Ascending aorta (tissue), 2 donors: ENCODE measurements around the gene WIPF1. TPM values are rescaled to one million over a fixed set of nuclear protein-coding genes. Genes with fewer than 3 reads are reported as not detected.

Source experiments
- DNase-seq, 2 donors: peaks; one replicate each; pipeline ENCODE4 v3.0.0-alpha.2; 2019; ENCODE audit warnings: low spot score in 2 of 2
- H3K27ac ChIP-seq, 2 donors: fragments of 200-600 bp; sonication (generic); one replicate each; pipeline ENCODE4 v1.5.1; 2016 to 2017; ENCODE audit warnings: mild to moderate bottlenecking in 1 of 2
- H3K27me3 ChIP-seq: fragments of 200-600 bp; sonication (generic); one replicate; pipeline ENCODE4 v1.5.1; 2017
- H3K36me3 ChIP-seq, 2 donors: fragments of 200-600 bp; sonication (generic); one replicate each; pipeline ENCODE4 v1.5.1; 2016
- H3K4me1 ChIP-seq, 2 donors: fragments of 200-600 bp; sonication (generic); one replicate each; pipeline ENCODE4 v1.5.1; 2016 to 2017; ENCODE audit warnings: mild to moderate bottlenecking in 1 of 2
- H3K4me3 ChIP-seq, 2 donors: fragments of 200-600 bp; sonication (generic); one replicate each; pipeline ENCODE4 v1.5.1; 2016 to 2017; ENCODE audit warnings: mild to moderate bottlenecking in 1 of 2
- H3K9me3 ChIP-seq, 2 donors: fragments of 200-600 bp; sonication (generic); one replicate each; pipeline ENCODE4 v1.5.1; 2016
- CTCF ChIP-seq, 3 experiments: fragments of 200-600 bp in 2 of 3; fragments of 450-650 bp in 1 of 3; sonication (generic) in 2 of 3; IDR thresholded peaks; one replicate each; pipeline ENCODE4 v1.5.1; 2016 to 2019; ENCODE audit warnings: antibody characterized with exemption in 3 of 3, mild to moderate bottlenecking in 1 of 3, moderate library complexity in 1 of 3
- intact Hi-C: fragments of 100-400 bp; cut with DNase I; formaldehyde crosslinking; loops from one replicate; pipeline ENCODE4 v1.15.1; 2023
- total RNA-seq: library from RNA; depleted of rRNA; stranded (reverse); fragments of >200 nt; gene quantifications from one replicate; pipeline ENCODE4 v1.1.0, GENCODE V29; 2016

Gene WIPF1
- total RNA-seq, 1 donor from 2014 or later, result 26.1 TPM

GRCh38 chr2:174593041-174593440, 4.6 kb downstream of the WIPF1 start:
- no peaks in the 10 kb centered on the region for H3K9me3 ChIP-seq
- no peaks in the 10 kb centered on the region for H3K27me3 ChIP-seq
- peak overlapping the region in 1 of 2 donors; percentile 9 for H3K4me3 ChIP-seq
- peak overlapping the region in 1 of 2 donors; percentile 50 for H3K27ac ChIP-seq
- TF ChIP-seq CTCF (IDR thresholded peaks at IDR 0.05), result no peak
- intact Hi-C loops, result no loop called here
- DNase-seq, result no peak
- H3K36me3 ChIP-seq, result no peaks in the 10 kb centered on the region
- H3K4me1 ChIP-seq, result peaks cover 6 to 84% of the 10 kb centered on the region in 2 donors

DNA sequence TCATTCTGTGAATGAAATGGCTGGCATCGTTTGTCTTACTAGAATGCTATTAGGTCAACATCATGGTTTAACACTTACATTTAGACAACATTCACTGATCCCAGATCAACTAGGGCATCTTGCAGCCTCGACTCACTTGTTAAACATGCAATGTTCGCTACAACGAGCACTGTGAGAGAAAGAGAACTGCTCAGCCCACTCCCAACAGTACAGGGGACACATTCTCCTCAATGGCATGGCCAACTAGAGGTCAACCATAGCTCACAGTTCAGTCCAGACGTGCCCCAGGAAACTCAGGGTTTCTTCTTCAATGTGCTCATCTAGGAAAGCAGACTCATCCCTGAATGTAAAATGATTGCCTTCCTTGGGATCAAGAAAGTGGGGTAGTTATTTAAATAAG, 5.9 kb downstream of the WIPF1 start:
- Histone ChIP-seq H3K9me3 (no peaks in the 10 kb centered on the region), H3K4me3 (peak overlapping the region in 1 of 2 donors; percentile 22), H3K36me3 (no peaks in the 10 kb centered on the region), H3K4me1 (peaks cover 11 to 82% of the 10 kb centered on the region in 2 donors), H3K27ac (peak overlapping the region; percentile 63 to 76), H3K27me3 (no peaks in the 10 kb centered on the region)
- no peak for DNase-seq
- TF ChIP-seq CTCF (IDR thresholded peaks at IDR 0.05), result no peak
- intact Hi-C loops, result no loop called here

DNA sequence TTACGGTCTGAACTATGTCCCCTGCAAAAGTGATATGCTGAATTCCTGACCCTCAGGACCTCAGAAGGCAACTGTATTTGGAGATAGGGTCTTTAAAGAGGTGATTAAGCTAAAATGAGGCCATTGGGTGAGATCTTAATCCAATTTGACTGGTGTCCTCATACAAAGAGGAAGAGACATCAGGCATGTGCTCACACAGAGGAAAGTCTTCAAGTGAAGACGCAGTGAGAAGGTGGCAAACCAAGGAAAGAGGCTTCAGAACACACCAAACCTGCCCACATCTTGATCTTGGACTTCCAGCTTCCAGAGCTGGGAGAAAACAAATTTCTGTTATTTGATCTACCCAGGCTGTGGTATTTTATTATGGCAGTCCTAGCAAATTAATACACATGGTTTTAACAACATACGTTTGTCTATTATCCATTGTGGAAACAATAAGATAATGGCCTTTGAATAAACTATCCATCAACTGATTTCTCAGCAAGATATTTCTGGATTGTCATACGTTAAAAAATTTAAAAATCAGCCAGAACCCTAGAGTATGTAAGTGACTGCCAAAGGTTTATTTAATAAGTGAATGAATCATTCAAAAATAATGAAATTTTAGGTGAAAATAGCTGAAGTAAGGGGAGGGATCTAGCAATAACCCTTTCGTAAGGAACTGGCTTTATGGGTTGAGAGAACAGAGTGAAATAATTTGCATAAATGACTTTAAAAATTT, 6.5 kb downstream of the WIPF1 start:
- intact Hi-C loops, result no loop called here
- H3K9me3 ChIP-seq, result no peaks in the 10 kb centered on the region
- peak overlapping the region; percentile 63 to 76 for H3K27ac ChIP-seq
- TF ChIP-seq CTCF (IDR thresholded peaks at IDR 0.05), result no peak
- peaks cover 10 to 81% of the 10 kb centered on the region in 2 donors for H3K4me1 ChIP-seq
- no peak for DNase-seq
- no peaks in the 10 kb centered on the region for H3K27me3 ChIP-seq
- H3K4me3 ChIP-seq, result no peak overlapping the region
- no peaks in the 10 kb centered on the region for H3K36me3 ChIP-seq

DNA sequence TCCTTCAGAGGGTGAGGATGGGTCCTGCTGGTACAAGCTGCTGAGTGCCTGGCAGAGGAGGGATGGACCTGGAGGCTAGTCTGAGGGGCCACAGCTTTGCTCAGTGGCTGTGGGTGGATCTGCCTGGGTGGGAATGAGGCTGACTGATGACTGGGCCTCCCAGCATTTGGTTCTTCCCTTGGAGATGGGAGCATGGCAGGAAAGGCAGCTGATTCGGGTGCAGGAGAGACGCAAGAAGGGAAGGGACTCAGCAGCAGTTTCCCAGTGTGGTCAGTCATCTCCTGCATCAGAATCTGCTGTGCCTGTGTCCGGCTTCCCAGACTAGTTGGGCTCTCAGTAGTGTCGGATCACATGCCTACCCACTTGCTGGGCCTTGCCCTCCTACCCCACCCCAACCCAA, 7.3 kb downstream of the WIPF1 start:
- Histone ChIP-seq H3K36me3 (no peaks in the 10 kb centered on the region), H3K27ac (peak overlapping the region; percentile 63 to 76), H3K4me3 (no peak overlapping the region), H3K4me1 (peaks cover 8 to 75% of the 10 kb centered on the region in 2 donors), H3K9me3 (no peaks in the 10 kb centered on the region), H3K27me3 (no peaks in the 10 kb centered on the region)
- no peak for DNase-seq
- intact Hi-C loops, result no loop called here
- TF ChIP-seq CTCF (IDR thresholded peaks at IDR 0.05), result no peak

GRCh38 chr2:174589334-174589733, 8.3 kb downstream of the WIPF1 start:
- TF ChIP-seq CTCF (IDR thresholded peaks at IDR 0.05), result no peak
- Histone ChIP-seq H3K36me3 (peaks cover 0 to 2% of the 10 kb centered on the region in 2 donors), H3K9me3 (no peaks in the 10 kb centered on the region), H3K27ac (peak overlapping the region; percentile 29 to 57), H3K4me3 (no peak overlapping the region), H3K4me1 (peaks cover 8 to 72% of the 10 kb centered on the region in 2 donors), H3K27me3 (no peaks in the 10 kb centered on the region)
- DNase-seq, result no peak
- intact Hi-C loops, result no loop called here
